T-helper 22 cell (primary cell): ENCODE data around the gene PLEKHG3.

Experiments used
- DNase-seq: peaks from one replicate; pipeline ENCODE4 v3.0.0-alpha.2; 2020; ENCODE audit warnings: low read depth

The PLEKHG3 gene

DNA sequence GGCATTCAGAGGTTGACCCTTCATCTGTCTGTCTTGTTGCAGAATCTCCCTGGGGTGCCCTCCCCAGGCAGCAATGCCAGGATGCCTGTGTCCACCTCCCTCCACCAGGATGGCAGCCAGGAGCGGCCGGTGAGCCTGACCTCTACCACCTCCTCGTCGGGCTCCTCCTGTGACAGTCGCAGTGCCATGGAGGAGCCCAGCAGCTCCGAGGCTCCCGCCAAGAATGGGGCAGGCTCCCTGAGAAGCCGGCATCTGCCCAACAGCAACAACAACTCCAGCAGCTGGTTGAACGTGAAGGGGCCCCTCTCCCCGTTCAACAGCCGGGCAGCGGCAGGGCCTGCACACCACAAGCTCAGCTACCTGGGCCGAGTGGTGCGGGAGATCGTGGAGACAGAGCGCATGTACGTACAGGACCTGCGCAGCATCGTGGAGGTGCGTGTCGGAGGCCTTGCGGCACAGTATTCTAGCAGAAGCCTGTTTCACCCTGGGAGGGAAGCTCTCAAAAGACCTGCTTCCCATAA is 23.4 kb downstream of the PLEKHG3 start:
- no peak for DNase-seq

- no peak for DNase-seq
Measured at GRCh38 chr14:64728106-64728505, 23.9 kb downstream of the PLEKHG3 start.

DNA sequence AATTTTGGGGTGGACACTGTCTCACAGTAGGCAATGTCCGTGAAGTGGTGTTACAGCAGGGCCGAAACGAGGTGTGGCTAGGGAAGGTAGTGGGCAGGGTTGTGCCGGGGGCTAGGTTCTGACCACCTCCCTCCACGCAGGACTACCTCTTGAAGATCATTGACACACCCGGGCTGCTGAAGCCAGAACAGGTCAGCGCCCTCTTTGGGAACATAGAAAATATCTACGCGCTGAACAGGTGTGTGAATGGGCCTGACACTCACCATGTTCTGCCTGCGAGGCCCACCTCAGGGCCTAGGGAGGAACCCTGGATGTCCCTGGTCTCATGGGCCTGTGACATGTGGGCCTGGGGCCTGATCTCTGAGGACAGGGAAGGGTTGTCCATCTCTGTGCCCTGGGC is 24.6 kb downstream of the PLEKHG3 start:
- no peak for DNase-seq

GRCh38 chr14:64729386-64730060 is 25.3 kb downstream of the PLEKHG3 start:
- DNase-seq = no peak

DNA sequence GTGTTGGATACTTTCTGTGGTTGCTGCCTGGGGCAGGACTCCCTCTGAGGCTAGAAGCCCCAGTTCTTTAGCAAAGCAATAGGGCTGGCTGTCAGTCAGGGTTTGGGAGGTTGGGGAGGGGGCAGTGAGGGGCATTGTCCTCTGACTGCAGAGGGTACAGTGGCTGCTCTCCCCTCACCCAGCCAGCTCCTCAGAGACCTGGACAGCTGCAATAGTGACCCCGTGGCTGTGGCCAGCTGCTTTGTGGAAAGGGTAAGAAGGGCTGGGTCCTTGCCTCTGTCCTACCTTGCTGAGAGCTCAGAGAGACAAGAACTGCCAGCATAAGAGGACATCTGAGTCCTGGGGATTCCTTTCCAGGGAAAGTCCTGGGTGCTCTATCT is 25.8 kb downstream of the PLEKHG3 start:
- DNase-seq = no peak

DNA sequence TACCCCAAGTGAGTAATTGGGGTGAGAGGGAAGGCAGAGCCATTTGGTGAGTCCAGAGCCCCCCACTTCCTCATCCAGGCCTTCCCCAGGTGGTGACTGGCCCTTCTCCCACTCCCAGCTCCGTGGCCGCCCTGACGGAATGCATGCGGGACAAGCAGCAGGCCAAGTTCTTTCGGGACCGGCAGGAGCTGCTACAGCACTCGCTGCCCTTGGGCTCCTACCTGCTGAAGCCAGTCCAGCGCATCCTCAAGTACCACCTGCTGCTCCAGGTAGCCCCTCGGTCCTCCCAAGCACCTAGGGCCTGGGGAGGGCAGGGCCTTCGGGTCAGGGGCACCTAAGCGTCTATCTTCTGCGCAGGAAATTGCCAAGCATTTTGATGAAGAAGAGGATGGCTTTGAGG is 26.5 kb downstream of the PLEKHG3 start:
- DNase-seq = no peak

DNA sequence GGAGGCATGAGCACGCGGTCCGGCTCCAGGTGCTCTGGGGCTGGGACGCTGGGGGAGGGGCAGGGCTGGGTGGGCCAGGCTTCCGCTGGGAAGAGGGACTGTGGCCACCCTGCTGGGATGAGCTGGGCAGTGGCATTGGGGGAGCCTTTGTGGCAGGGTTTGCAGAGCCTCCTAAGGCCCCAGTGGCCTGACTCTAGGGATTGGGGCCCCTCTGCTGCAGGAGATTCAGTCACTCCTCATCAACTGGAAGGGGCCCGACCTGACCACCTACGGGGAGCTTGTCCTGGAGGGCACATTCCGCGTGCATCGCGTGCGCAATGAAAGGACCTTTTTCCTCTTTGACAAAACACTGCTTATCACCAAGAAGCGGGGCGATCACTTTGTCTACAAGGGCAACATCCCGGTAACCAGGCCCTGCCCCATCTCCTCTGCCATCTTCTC is 26.9 kb downstream of the PLEKHG3 start:
- DNase-seq = no peak

DNA sequence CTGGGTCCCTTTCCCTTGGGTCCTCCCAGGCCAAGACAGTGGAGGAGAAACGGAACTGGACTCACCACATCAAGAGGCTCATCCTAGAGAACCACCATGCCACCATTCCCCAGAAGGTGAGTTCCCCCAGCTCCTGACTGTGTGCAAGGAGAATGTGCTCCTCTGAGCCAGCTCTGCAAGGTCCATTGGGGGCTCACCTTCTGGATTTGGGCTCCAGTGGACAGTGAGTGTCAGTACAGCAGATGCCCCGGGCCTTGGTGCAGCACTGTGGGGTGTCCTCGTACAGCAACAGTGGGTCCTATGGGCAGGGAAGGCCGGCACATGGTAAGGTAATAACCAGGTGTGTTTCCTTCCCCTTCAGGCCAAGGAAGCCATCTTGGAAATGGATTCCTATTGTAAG is 27.8 kb downstream of the PLEKHG3 start:
- DNase-seq = no peak

- no peak for DNase-seq
Measured at GRCh38 chr14:64732536-64733120, 28.4 kb downstream of the PLEKHG3 start.

DNA sequence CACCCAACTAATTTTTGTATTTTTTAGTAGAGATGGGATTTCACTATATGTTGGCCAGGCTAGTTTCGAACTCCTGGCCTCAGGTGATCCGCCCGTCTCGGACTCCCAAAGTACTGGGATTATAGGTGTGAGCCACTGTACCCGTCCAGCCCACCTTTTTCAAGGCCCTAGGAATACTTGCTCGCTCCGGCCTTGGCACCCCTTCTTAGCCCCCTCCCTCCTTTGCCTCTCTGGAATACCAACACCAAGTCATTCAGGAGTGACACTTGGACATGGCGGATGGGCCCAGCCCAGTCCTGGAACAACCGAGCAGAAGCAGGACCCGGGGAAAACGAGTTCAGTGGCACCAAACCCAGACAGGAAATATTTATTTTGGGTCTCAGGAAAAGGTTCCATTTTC is 29.1 kb downstream of the PLEKHG3 start:
- no peak for DNase-seq

GRCh38 chr14:64733899-64734298 is 29.7 kb downstream of the PLEKHG3 start:
- DNase-seq = no peak

DNA sequence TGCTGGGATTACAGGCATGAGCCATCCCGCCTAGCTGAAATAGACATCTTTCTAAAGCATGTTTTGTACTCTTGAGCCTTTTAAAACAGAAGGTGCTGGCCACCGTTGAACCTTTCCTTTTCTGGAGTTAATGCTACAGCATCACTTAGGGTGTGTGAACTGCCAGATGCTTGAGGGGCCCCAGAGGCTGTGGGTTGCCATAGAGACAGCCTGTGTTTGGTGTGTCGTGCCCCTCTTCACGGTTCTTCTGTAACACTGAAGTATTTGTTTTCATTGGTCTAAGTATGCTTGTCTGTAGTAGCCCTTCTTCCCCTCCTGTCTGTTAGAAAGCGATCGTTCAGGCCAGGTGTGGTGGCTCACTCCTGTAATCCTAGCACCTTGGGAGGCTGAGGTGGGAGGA is 30.8 kb downstream of the PLEKHG3 start:
- DNase-seq = no peak

DNA sequence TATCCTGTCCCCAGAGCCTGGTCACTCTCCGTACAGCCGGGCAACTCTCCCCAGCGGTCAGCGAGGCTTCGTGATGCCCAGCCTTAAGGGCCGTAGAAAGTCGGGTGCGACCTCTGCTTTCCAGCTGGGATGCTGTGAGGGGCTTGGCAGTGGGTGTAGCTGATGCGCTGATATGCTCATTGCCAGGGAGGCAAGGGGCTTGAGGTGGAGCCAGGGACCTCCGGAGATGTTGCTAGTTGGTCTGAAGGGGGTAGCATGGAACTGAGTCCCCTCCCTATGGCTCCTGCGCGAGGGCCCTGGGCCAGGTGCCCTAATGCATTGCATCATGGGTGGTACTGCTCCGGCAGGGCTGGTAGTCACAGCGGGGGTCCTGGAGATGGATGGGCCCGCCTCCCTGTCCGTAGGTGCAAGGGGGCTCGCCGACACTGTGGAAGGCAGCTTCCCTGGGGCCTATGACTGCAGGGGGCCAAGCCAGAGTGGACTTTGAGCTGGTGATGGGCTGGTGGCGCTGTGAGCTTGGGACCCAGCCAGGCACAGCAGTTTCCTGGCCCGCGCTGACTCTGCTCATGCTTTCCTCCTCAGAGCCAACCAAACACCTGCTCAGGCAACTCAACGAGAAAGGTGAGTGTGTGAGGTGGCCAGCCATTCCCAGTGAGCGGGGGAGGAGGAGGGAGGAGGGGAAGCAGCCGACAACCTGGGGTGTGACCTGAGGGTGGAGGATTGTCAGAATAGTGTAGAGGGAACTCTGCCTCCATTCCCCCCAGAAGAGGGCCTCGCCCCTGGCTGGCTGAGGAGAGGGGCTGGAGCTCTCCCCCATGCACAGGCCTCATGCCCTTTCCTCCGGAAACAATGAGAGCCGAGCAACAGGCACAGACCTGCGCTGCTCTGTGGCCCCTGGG is 32.3 kb downstream of the PLEKHG3 start:
- DNase-seq = no peak

DNA sequence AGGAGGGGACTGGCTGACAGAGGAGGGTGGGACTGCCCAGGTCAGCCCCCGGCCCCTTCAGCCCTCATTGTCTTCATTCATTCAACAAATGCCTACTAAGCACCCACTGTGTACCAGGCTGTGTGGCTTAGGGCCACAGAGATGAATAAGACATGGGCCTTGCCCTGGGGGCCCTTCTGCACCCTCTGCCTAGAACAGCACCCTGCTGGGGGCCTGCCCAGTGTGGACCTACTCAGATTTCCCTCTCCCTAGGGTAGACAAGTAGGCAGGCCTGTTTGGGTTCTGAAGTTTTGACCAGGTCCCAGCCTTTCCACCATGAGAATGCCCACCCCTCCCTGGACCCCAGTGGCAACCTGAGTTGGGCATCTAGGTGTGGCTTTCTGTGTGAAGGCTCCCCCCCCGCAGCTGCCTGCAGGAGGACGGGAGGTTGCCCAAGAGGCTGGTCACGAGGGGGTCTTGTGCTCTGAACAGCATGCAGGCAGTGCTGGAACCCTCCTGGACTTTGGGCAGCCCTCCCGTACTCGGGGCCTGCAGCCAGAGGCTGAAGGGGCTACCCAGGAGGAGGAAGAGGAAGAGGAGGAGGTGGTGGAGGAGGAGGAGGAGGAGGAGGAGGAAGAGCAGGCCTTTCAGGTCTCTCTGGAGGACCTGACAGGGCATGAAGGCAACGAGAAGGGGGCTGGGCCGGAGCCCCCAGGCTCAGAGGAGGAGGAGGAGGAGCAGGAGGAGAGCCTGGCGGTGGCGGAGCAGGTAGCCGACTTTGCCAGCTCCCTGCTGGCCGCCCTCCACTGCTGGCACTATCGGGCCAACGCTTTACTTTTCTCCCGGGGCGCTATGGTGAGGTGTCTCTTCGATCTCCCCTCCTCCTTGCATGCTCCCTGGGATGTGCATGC is 33.4 kb downstream of the PLEKHG3 start:
- DNase-seq = no peak

DNA sequence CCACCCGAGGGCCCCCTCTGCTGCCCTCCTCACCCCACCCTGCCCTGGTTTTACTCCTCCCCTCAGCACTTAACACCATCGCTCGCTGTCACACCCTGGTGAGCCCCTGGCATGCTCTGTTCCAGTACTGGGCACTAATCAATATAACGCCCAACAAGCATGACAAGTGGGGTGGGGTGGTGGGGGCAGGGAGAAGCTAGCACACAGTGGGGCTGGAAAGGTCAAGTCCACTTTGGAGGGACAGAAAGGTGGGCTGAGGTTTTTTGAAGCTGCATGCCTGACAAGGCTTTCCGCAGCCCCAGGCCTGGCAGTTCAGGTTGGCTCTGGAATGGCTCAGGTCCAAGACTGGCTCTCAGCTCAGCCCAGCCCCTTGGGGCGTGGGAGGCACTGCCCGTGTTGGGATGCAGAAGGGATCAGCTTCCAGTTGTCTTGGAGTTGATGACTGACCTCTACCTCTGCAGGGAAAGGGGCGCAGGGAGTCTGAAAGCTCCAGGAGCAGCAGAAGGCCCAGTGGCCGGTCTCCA is 34.1 kb downstream of the PLEKHG3 start:
- DNase-seq = no peak

- no peak for DNase-seq
Measured at GRCh38 chr14:64741200-64741599, 37.0 kb downstream of the PLEKHG3 start.

DNA sequence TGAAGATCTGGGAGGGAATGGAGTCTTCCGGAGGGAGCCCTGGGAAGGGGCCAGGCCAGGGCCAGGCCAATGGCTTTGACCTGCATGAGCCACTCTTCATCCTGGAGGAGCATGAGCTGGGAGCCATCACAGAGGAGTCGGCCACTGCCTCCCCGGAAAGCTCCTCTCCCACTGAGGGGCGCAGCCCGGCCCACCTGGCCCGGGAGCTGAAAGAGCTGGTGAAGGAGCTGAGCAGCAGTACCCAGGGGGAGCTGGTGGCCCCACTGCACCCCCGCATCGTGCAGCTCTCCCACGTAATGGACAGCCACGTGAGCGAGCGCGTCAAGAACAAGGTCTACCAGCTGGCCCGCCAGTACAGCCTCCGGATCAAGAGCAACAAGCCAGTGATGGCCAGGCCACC is 37.7 kb downstream of the PLEKHG3 start:
- DNase-seq = no peak

- no peak for DNase-seq
Measured at GRCh38 chr14:64743061-64743460, 38.8 kb downstream of the PLEKHG3 start.

- no peak for DNase-seq
Measured at GRCh38 chr14:64745511-64746091, 41.4 kb downstream of the PLEKHG3 start.

- DNase-seq = no peak
Measured at GRCh38 chr14:64746298-64747250, 42.4 kb downstream of the PLEKHG3 start.
